ENCODE measurements around the gene WDR90.

The WDR90 gene

DNA sequence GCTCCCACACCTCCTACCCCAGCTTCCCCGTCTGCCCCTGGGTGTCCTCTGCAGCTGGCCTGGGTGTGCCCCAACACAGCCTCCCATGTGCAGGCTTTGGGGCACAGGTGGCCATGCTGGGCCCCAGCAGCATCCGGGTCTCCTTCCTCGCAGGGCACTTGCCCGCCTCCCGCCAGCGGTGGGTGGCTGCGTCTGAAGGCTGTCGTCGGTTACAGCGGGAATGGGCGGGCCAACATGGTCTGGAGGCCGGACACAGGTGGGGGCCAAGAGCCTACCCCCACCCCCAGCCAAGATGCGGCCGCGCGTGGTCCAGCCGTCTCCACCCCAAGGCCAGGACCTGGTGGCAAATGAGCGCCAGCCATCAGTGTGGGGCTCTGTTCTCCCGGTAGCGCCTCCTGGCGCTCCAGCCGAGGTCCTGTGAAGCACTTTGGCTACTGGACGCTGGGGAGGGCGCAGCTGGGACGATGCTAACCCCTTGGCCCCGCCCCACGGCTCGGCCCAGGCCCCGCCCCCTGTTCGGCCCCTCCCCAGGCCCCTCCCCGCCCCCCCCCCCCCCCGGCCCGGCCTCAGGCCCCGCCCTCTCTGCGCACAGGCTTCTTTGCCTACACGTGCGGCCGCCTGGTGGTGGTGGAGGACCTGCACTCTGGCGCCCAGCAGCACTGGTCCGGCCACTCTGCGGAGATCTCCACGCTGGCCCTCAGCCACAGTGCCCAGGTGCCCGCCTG, 11.5 kb downstream of the WDR90 start:
- peak in 1 of 2 experiments; percentile 37 for DNase-seq (ENCODE audit: low read depth in 2 of 2)

DNA sequence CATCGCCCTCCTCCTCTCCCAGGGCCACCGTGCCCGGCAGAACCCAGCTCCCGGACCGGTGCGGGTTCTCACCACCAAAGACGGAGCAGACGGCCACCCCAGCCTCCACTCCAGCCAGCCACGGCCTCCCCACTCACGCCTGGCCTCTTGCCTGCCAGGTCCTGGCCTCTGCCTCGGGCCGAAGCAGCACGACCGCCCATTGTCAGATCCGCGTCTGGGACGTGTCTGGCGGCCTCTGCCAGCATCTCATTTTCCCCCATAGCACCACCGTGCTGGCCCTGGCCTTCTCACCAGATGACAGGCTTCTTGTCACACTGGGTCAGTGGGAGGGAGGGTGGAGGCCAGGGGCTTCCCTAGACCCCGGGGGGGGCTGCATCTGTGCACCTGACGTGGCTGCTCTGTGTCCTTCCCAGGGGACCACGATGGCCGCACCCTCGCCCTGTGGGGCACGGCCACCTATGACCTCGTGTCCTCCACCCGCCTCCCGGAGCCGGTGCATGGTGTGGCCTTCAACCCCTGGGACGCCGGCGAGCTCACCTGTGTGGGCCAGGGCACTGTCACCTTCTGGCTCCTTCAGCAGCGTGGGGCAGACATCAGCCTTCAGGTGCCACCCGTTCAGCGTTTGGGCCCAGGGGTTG, 12.1 kb downstream of the WDR90 start:
- DNase-seq (ENCODE audit: low read depth in 2 of 2) = no peak

DNA sequence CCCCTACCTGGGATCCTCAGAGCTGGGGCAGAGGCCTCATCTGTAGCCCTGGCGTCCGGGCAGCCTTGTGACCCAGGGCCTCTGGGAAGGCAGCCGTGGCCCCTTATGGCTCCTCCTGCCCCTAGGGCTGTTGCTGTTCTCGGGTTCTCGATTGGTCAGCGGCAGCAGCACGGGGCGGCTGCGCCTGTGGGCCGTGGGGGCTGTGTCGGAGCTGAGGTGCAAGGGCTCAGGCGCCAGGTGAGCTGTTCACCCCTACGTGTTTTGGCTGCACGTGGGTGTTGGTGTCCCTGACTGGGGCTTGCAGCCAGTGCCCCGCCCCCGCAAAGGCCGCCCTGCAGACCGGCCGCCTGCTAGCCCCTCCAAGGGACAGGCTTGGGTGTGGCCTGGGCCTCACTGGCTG, 12.9 kb downstream of the WDR90 start:
- no peak for DNase-seq (ENCODE audit: low read depth in 2 of 2)

DNA sequence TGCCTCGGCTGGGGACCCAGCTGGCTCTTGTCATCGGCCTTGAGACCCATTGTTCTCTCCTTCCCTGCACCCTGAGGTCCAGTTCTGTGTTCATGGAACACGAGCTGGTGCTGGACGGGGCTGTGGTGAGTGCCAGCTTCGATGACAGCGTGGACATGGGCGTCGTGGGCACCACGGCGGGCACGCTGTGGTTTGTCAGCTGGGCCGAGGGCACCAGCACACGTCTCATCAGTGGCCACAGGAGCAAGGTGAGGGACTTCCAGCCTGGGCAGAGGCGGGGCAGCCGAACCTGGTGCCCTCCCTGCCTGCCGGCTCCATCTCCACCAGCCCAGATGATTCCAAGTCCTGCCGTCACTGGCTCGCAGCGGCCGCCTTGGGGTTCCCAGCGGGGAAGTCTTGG, 13.4 kb downstream of the WDR90 start:
- no peak for DNase-seq (ENCODE audit: low read depth in 2 of 2)

DNA sequence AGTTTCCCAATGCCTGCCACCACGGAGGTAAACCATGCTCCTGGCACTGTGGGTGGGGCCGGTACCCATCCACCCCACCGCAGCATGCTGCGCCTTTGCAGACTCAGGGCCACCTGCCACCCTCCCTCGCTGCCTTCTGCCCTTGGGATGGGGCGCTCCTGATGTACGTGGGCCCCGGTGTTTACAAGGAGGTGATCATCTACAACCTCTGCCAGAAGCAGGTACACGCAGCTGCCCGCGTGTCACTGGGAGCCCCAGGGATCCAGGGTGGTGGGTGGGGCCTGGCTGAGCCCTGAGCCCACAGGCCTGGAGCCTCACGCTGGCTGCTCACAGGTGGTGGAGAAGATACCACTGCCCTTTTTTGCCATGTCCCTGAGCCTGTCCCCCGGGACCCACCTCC, 17.4 kb downstream of the WDR90 start:
- no peak for DNase-seq (ENCODE audit: low read depth in 2 of 2)

DNA sequence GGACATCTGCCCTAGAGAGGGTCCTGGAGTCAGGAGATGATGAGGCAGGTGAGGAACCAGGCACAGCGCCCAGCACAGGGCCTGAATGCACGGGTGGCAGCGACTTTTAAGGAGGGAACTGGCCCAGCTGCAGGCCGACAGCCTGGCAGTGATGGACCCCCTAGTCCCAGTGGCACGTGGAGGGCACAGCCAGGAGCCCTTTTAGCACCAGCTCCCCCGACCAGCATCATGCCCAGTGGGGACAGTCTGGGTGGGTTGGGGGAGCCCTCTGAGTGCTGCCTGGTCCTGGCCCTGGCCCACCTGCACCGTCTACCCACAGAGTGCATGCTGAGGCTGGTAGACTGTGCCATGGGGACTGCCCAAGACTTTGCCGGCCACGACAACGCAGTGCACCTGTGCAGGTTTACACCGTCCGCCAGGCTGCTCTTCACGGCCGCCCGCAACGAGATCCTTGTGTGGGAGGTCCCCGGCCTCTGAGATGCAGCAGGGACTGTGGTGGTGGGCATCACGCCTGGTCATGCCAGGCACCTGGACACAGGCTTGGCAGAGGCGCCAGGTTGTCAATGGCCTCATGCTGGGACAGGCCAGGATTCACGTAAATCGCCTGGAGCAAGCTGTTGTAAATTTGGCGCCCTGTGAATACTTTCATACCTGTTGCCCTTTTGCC, 18.1 kb downstream of the WDR90 start:
- no peak for DNase-seq (ENCODE audit: low read depth in 2 of 2)

DNA sequence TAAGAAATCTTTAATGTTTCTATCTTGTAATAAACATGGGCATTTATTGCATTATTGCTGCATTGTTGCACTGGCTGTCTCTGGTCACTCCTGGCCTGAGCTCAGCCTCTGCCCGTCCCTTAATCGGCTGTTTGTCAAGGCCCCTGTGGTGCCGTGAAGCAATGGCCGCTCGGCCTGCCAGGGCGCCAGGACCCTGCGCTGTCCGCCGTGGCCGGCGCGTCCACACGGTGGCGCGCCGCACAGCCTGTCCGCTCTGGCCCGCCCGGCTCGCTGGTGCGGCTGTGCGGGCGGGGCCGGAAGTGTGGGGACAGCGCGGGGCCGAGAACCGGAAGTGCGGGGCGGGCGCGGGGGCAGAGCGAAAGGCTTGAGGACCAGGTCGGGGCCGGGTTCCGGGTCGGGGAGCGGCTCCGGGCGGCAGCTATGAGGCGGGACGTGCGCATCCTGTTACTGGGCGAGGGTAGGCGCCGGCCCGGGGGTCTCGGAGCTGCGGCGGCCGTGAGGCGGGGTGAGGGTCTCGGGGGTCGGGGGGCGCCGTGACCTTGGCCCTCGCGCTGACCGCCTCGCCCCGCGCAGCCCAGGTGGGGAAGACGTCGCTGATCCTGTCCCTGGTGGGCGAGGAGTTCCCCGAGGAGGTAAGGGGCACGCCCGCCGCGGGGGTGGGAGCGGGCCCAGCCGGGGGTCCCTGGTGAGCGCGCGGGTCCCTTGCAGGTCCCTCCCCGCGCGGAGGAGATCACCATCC, 18.8 kb downstream of the WDR90 start, which contains the start of gene RHOT2:
RHOT2 (plus strand) TSS at position 353 of the 739 bp plus-strand sequence; CDS start at position 421, 68 bp downstream.
- peak; percentile 65 to 69 for DNase-seq (ENCODE audit: low read depth in 2 of 2)

DNA sequence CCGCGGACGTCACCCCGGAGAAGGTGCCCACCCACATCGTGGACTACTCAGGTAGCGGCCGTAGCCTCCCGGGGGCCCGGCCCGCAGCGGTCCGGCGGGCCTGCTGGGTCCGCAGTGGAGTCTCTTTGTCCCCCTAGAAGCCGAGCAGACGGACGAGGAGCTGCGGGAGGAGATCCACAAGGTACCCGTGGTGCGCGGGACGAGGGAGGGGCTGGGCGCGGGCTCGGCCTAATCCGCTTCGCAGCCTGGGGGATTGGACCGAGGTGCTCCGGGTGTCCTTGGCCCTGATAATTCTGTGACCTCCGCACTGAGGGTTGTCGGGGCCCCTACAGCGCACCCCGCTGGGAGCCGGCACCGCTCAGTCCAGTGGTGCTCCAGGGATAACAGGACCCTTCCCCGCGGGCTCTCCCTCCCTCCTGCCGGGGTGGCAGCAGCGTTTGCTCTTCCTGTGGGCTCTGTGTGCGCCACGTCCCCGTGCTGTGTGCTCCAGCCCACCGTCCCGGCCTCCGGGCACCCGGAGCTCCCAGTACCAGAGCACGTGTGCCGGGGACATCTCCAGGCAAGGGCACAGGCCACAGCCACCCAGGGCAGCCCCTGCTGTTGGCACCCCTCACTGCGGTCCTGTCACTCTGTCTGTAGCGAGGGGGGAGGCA, 19.5 kb downstream of the WDR90 start:
- DNase-seq (ENCODE audit: low read depth in 2 of 2) = no peak

DNA sequence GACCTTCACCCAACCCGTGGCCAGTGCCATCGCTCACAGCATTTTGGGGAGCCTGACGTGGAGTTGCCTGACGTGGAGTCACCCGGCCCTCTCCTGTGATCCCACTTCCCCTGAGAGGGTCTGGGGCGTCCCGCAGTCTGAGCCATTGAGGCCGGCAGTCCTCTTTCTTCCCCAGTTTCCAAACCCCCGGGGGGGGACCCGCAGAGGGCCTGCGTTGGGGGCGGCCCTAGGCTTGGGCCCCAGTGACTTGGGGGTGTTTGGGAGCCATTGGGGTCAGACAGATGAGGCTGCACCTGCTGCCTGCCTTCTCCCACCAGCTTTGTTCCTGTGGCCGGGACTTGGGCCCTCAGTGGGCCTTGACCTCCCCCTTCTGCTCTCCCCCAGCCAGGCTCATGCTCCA, 20.5 kb downstream of the WDR90 start:
- no peak for DNase-seq (ENCODE audit: low read depth in 2 of 2)

DNA sequence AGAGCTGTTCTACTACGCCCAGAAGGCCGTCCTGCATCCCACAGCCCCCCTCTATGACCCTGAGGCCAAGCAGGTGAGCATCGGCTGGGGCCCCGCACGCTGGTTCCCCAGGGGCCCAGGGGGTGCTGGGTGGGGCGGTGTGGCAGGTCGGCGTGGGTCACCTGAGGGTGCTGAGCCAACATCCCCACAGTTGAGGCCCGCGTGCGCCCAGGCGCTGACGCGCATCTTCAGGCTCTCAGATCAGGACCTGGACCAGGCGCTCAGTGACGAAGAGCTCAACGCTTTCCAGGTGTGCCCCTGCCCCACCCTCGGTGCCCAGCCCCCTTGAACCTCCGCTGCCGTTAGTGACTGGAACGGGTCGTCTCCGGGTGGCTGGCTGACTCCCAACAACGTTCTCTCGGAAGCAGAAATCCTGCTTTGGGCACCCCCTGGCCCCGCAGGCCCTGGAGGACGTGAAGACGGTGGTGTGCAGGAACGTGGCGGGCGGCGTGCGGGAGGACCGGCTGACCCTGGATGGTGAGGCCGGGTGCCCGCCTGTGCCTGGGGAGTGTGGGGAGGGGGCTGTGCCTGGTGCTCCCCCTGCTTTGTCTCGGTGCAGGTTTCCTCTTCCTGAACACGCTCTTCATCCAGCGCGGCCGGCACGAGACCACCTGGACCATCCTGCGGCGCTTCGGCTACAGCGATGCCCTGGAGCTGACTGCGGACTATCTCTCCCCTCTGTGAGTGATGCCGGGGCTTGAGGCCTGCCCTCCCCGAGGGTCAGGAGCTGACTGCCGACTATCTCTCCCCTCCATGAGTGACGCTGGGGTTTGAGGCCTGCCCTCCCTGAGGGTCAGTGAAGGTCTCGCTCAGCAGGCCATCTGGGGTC, 21.6 kb downstream of the WDR90 start:
- DNase-seq (ENCODE audit: low read depth in 2 of 2) = no peak

DNA sequence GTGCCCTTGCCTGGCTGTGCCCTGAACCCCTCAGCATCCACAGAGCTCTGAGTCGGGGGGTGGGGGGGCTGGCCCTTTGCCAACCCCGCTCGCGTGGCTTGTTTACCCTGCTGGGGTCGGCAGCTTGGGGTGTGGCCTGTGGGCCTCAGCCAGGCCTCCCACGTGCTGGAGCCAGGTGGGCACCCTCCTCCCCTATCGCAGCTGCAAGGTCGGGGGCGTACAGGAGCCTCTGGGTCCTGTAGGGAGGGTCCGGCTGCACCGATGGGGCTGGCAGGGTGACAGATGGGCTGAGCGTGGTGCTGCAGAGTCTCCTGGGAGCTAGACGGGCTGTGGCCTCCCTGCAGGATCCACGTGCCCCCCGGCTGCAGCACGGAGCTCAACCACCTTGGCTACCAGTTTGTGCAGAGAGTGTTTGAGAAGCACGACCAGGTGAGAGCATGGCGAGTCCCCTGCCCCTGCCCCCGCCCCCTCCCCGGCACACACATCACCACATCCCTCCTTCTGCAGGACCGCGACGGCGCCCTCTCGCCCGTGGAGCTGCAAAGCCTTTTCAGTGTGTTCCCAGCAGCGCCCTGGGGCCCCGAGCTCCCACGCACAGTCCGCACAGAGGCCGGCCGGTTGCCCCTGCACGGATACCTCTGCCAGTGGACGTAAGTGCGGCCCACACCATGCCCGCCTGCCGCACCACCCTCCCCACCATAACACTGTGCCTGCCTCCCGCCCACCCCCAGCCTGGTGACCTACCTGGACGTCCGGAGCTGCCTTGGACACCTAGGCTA, 22.4 kb downstream of the WDR90 start:
- no peak for DNase-seq (ENCODE audit: low read depth in 2 of 2)

DNA sequence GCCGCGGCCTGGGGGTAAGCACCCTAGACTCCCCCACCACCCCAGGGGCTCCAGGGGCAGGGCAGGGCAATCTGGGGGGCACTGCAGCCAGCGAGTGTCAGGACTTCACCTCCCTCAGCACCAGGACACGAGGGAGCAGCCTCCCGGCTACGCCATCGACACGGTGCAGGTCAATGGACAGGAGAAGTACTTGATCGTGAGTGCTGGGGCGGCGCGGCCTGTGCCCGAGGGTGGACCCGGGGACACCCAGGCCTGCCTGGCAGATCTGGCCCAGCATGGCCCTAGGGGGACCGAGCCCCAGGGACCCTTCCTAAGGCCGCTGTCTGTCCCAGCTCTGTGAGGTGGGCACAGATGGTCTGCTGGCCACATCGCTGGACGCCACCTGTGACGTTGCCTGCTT, 23.2 kb downstream of the WDR90 start:
- no peak for DNase-seq (ENCODE audit: low read depth in 2 of 2)

DNA sequence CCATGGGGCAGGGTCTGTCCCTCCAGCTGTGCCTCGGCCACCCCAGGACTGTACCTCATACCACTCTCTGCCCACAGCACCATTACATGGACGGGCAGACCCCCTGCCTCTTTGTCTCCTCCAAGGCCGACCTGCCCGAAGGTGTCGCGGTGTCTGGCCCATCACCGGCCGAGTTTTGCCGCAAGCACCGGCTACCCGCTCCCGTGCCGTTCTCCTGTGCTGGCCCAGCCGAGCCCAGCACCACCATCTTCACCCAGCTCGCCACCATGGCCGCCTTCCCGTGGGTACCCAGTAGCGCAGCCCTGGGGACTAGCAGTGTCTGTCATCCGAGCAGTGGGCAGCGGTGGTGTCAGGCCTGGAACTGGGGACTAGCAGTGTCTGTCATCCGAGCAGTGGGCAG, 23.7 kb downstream of the WDR90 start:
- DNase-seq (ENCODE audit: low read depth in 2 of 2) = no peak

DNA sequence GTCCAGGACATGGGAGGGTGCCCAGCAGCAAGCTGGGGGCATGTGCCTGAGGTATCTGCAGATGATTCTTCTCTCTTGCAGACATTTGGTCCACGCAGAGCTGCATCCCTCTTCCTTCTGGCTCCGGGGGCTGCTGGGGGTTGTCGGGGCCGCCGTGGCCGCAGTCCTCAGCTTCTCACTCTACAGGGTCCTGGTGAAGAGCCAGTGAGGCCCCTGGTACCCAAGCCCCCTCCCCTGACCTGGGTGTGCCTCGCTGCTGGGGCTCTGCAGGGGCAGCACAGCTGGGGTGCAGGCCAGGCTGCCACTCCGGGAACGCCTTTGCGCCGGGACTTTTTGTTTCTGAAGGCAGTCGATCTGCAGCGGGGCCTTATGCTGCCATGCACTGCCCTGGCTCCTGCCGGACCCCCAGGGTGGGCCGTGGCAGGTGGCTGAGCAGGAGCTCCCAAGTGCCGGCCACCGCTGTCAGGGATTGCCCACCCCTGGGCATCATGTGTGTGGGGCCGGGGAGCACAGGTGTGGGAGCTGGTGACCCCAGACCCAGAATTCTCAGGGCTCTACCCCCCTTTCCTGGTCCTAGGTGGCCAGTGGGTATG, 24.3 kb downstream of the WDR90 start:
- no peak for DNase-seq (ENCODE audit: low read depth in 2 of 2)

DNA sequence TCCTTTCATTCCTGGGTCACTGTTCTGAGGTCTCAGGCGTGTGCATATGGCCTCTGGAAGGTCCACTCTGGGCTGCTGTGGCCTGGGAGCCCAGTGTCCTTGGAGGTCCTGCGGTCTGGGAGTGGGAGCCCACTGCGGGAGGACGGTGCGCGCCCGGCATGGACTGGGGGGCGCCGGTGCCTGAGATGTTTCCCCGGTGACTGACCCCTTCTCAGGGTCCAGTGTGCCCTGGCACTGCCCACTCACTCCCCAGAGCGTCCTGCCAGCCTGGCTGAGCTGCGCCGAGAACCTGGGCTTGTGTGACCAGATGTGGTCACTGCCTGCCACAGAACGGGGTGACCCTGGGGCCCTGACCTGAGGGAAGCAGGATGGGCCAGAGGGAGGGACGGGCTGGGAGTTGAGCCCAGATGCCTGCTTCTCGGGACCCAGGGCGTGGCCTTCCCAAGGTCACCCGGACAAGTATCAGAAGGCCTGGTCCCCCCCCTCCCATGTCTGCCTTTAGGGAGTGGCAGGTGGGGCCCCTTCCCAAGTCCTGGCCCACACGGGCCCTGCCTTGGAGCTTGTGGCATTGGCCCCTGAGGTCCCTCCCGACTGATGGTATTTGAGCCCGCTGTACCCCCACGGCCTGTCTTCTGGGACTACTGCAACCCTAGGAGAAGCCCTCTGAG, 25.2 kb downstream of the WDR90 start:
- no peak for DNase-seq (ENCODE audit: low read depth in 2 of 2)

DNA sequence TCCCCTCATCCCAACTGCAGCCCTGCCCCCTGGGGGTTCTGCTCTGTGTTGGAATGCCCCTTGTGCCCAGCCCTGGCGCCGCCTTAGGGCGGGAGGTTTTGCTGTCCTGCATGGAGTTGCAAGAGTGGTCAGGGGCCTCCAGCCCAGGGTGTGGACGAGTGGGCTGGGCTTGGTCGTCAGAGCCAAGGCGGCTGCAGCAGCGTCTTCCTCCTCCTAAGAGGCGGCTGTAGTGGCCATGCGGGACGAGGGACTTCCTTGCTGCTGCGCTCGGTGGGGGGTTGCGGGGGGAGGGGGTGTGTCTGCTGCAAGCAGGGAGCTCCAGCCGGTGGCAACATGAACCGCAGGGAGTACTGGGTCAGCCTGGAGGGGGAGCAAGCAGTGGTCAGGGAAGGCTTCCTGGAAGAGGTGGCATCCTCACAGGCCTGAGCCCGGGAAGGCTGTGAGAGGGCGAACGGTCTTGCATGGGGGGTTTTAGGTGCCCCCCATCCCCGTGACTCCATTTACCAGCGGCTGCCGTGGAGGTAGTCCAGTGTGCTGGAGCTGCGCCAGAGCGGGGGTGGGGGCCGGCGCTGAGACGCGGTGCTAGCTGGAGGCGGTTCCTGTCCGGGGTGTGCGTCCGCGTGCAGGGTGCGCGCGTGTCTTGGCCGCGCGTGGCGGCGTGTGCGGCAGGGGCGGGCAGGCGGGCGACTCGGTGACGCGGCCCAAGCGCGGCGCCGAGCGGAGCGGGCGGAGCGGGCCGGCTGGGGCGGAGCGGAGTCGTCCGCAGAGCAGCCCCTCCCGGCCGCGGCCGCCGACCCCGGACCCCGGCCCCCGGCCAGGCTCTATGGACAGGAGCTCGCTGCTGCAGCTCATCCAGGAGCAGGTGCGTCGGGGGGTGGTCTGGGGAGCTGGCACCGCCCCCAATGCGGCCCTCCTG, 26.1 kb downstream of the WDR90 start, which contains the start of gene RHBDL1:
RHBDL1 (plus strand) TSS at position 704 of the 916 bp plus-strand sequence; CDS start at position 824, 120 bp downstream.
- DNase-seq (ENCODE audit: low read depth in 2 of 2) = no peak

DNA sequence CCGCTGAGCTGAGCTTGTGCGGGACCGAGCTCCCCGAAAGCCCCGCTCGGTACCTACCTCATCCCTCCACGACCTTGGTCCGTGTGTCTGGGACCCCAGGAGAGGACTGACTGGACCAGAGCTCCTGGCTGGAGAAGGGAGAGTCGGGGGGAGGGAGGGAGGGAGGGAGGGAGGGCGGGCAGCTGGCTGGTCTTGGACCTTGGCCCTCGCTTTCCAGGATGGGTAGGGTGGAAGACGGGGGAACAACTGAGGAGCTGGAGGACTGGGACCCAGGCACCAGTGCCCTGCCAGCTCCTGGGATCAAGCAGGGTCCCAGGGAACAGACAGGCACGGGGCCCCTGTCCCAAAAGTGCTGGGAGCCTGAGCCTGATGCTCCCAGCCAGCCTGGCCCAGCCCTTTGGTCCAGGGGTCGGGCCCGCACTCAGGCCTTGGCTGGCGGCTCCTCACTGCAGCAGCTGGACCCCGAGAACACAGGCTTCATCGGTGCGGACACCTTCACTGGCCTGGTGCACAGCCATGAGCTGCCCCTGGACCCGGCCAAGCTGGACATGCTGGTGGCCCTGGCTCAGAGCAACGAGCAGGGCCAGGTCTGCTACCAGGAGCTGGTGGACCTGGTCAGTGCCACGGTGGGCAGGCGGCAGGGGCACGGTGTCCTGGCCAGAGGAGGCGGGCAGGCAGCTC, 26.9 kb downstream of the WDR90 start:
- no peak for DNase-seq (ENCODE audit: low read depth in 2 of 2)
